ENCODE measurements around the gene PALLD. TPM values are rescaled to one million over a fixed set of nuclear protein-coding genes. Genes with fewer than 3 reads are reported as not detected.

Gene PALLD
- total RNA-seq, 1 experiment from 2014 or later = 6.5 TPM

DNA sequence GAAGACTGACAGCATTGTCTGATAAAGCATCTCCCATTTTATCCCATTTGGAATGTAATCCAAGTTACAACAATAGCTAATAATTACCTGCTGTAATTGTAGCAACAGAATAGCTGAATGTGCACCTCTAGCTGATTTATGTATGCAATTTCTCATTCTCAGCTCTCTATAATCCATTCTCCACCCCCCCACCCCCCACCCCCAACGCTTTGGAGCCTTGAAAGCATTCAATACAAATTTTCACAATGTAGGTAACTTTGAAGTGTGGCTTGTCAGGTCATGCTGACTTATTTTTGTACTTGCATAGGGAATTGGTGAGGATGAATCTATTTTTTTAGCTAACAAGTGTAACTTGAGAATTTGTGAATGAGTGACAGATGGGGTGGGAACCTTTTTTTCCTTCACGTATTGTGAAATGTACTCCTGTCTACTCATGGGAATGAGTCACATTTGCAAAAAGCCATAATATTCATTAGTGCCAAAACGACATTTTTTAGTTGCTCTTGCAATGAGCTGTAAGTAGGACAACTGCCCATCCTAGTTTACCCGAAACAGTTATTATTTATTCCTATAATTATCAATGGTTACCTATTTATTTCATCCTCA, 159.3 kb downstream of the PALLD start:
- H3K4me1 ChIP-seq (ENCODE audit: control insufficient read depth, insufficient read depth, low read length) = no peaks in the 10 kb centered on the region

DNA sequence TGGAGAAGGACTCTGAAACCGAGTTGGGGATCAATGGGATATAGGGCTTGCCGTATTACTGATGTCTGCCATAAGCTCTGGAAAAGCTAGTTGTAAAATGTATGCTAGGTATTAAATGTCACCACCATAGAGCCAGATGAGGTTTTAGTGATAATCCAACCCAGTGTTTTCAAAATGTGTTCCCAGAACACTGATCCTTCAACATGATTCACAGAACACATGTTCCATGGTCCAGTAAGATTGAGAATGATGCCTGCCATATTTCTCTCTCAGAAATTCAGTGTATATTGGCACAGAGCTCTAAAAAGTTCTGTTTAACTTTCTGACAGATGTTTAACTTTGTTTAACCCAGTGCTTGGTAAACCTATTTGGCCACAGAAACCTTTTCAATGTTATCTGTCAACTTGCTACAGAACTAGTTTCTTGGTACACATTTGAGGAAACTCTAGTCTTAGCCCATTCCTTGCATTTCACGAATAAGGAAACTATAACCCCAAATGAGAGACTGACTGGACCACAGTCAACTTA, 160.2 kb downstream of the PALLD start:
- no peak overlapping the region for H3K4me3 ChIP-seq (ENCODE audit: low read depth in 2 of 2, low read length in 2 of 2)
- POLR2A ChIA-PET = no interaction called here
- H3K9me3 ChIP-seq (ENCODE audit: control insufficient read depth, insufficient read depth, low read depth, low read length) = no peaks in the 10 kb centered on the region
- no peaks in the 10 kb centered on the region for H3K27me3 ChIP-seq (ENCODE audit: control insufficient read depth, insufficient read depth, low read length)
- ATAC-seq = no peak
- no peaks in the 10 kb centered on the region for H3K4me1 ChIP-seq (ENCODE audit: control insufficient read depth, insufficient read depth, low read length)
- intact Hi-C loops (cut with micrococcal nuclease; ENCODE audit: unreplicated experiment) = no loop called here
- no peak for TF ChIP-seq TCF7L2 (IDR thresholded peaks at IDR 0.05; ENCODE audit: low read depth, low read length)
- TF ChIP-seq REST (IDR thresholded peaks at IDR 0.05; ENCODE audit: insufficient read depth in 1 of 2, low read depth in 2 of 2, low read length in 1 of 2) = no peak
- TF ChIP-seq, protein P1, sequence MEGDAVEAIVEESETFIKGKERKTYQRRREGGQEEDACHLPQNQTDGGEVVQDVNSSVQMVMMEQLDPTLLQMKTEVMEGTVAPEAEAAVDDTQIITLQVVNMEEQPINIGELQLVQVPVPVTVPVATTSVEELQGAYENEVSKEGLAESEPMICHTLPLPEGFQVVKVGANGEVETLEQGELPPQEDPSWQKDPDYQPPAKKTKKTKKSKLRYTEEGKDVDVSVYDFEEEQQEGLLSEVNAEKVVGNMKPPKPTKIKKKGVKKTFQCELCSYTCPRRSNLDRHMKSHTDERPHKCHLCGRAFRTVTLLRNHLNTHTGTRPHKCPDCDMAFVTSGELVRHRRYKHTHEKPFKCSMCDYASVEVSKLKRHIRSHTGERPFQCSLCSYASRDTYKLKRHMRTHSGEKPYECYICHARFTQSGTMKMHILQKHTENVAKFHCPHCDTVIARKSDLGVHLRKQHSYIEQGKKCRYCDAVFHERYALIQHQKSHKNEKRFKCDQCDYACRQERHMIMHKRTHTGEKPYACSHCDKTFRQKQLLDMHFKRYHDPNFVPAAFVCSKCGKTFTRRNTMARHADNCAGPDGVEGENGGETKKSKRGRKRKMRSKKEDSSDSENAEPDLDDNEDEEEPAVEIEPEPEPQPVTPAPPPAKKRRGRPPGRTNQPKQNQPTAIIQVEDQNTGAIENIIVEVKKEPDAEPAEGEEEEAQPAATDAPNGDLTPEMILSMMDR (IDR thresholded peaks at IDR 0.05) = no peak
- no peak for TF ChIP-seq POLR2AphosphoS5 (IDR thresholded peaks at IDR 0.05; ENCODE audit: low read depth, low read length)
- no peak for TF ChIP-seq SIN3A (IDR thresholded peaks at IDR 0.05; ENCODE audit: borderline replicate concordance, insufficient read depth, low read depth, low read length)
- in situ Hi-C loops (cut with HindIII; ENCODE audit: low pct_unique_long_range_greater_than_20kb, low sequenced_read_pairs) = no loop called here
- CTCF ChIA-PET = no interaction called here
- H3K36me3 ChIP-seq (ENCODE audit: control insufficient read depth, insufficient read depth, low read length) = no peaks in the 10 kb centered on the region
- no peak overlapping the region for H3K27ac ChIP-seq (ENCODE audit: low read length)
- DNase-seq (ENCODE audit: low read depth, low spot score) = no peak
- no TSS peak for BruUV-seq (replicated peaks)

More for the DNA sequence above, 159.3 kb downstream of the PALLD start:
- H3K27me3 ChIP-seq (ENCODE audit: control insufficient read depth, insufficient read depth, low read length) = no peaks in the 10 kb centered on the region
- TF ChIP-seq, protein P1 (IDR thresholded peaks at IDR 0.05) = no peak
- TF ChIP-seq SIN3A (IDR thresholded peaks at IDR 0.05; ENCODE audit: borderline replicate concordance, insufficient read depth, low read depth, low read length) = no peak
- TF ChIP-seq TCF7L2 (IDR thresholded peaks at IDR 0.05; ENCODE audit: low read depth, low read length) = no peak
- TF ChIP-seq POLR2AphosphoS5 (IDR thresholded peaks at IDR 0.05; ENCODE audit: low read depth, low read length) = no peak
- no peak for TF ChIP-seq REST (IDR thresholded peaks at IDR 0.05; ENCODE audit: insufficient read depth in 1 of 2, low read depth in 2 of 2, low read length in 1 of 2)
- ChIA-PET CTCF (no interaction called here), POLR2A (no interaction called here)
- in situ Hi-C loops (cut with HindIII; ENCODE audit: low pct_unique_long_range_greater_than_20kb, low sequenced_read_pairs) = no loop called here
- no peak overlapping the region for H3K4me3 ChIP-seq (ENCODE audit: low read depth in 2 of 2, low read length in 2 of 2)
- no peak overlapping the region for H3K27ac ChIP-seq (ENCODE audit: low read length)
- no peaks in the 10 kb centered on the region for H3K36me3 ChIP-seq (ENCODE audit: control insufficient read depth, insufficient read depth, low read length)
- no peak for DNase-seq (ENCODE audit: low read depth, low spot score)
- no TSS peak for BruUV-seq (replicated peaks)
- no peaks in the 10 kb centered on the region for H3K9me3 ChIP-seq (ENCODE audit: control insufficient read depth, insufficient read depth, low read depth, low read length)
- no peak for ATAC-seq
- intact Hi-C loops (cut with micrococcal nuclease; ENCODE audit: unreplicated experiment) = no loop called here

Measured in Panc1 (cell line).